Prostate gland (tissue), 2 donors: ENCODE measurements around the gene OSBP2. TPM values are rescaled to one million over a fixed set of nuclear protein-coding genes. Genes with fewer than 3 reads are reported as not detected.

Experiments
- DNase-seq: peaks from one replicate; pipeline ENCODE4 v3.0.0-alpha.2; 2019; ENCODE audit warnings: low spot score
- H3K27ac ChIP-seq, 2 donors: fragments of 200-600 bp; sonication (generic); 2 replicates each; pipeline ENCODE4 v1.5.1; 2017 to 2019
- H3K27me3 ChIP-seq: fragments of 200-600 bp; sonication (generic); replicated peaks from 2 replicates; pipeline ENCODE4 v1.5.1; 2019; ENCODE audit not compliant: insufficient read depth
- H3K36me3 ChIP-seq, 2 donors: fragments of 200-600 bp; sonication (generic); 1 replicate in 1 of 2; 2 replicates in 1 of 2; pipeline versions ENCODE4 v1.5.1 to v1.8.1; 2017 to 2019
- H3K4me1 ChIP-seq: fragments of 200-600 bp; sonication (generic); replicated peaks from 2 replicates; pipeline ENCODE4 v1.5.1; 2019
- H3K4me3 ChIP-seq, 2 donors: fragments of 200-600 bp; sonication (generic); 2 replicates each; pipeline ENCODE4 v1.5.1; 2017 to 2019
- H3K9me3 ChIP-seq: fragments of 200-600 bp; sonication (generic); 2 replicates; pipeline ENCODE4 v1.5.1; 2017
- CTCF ChIP-seq, 4 experiments: fragments of 200-600 bp in 2 of 4; fragments of 450-650 bp in 2 of 4; sonication (generic) in 2 of 4; IDR thresholded peaks; 1 replicate in 3 of 4; 2 replicates in 1 of 4; pipeline ENCODE4 v1.5.1; 2016 to 2019; ENCODE audit warnings: antibody characterized with exemption in 4 of 4, mild to moderate bottlenecking in 2 of 4, moderate library complexity in 2 of 4
- POLR2A ChIP-seq: fragments of 450-650 bp; IDR thresholded peaks from one replicate; pipeline ENCODE4 v1.6.1; 2016; ENCODE audit warnings: antibody characterized with exemption, mild to moderate bottlenecking
- POLR2AphosphoS5 ChIP-seq: sonication (generic); formaldehyde crosslinking; IDR thresholded peaks from one replicate; pipeline ENCODE4 v1.6.1; 2017; ENCODE audit warnings: antibody characterized with exemption
- WGBS: methylation state at CpG from one replicate; pipeline ENCODE4 v1.1.5; 2018; 5-methylcytosine and 5-hydroxymethylcytosine counted together
- intact Hi-C: fragments of 100-400 bp; cut with DNase I; formaldehyde crosslinking; loops from one replicate; pipeline ENCODE4 v1.14.2; 2022
- total RNA-seq, 2 donors: library from RNA; depleted of rRNA; stranded (reverse); fragments of >200 nt; gene quantifications; one replicate each; pipeline ENCODE4 v1.1.0, GENCODE V29; 2016

The OSBP2 gene
- total RNA-seq, 2 donors from 2014 or later, result 4.5 to 16.2 TPM

GRCh38 chr22:30870451-30871345 is 176.0 kb downstream of the OSBP2 start:
- intact Hi-C loops, result no loop called here
- H3K27me3 ChIP-seq, result no peaks in the 10 kb centered on the region
- no peak overlapping the region for H3K4me3 ChIP-seq
- TF ChIP-seq POLR2A, result no peak
- TF ChIP-seq CTCF (IDR thresholded peaks at IDR 0.05), result no peak
- no peak for TF ChIP-seq POLR2AphosphoS5
- no peak overlapping the region for H3K27ac ChIP-seq
- no peak for DNase-seq
- 89% methylated on average over 36 of the region's 36 CpGs for WGBS
- no peaks in the 10 kb centered on the region for H3K36me3 ChIP-seq
- no peaks in the 10 kb centered on the region for H3K4me1 ChIP-seq
- H3K9me3 ChIP-seq, result no peaks in the 10 kb centered on the region

- Histone ChIP-seq H3K36me3 (no peaks in the 10 kb centered on the region), H3K4me1 (no peaks in the 10 kb centered on the region), H3K9me3 (no peaks in the 10 kb centered on the region), H3K27ac (no peak overlapping the region), H3K27me3 (no peaks in the 10 kb centered on the region), H3K4me3 (no peak overlapping the region)
- no peak for DNase-seq
- TF ChIP-seq CTCF (IDR thresholded peaks at IDR 0.05) (no peak), POLR2A (no peak), POLR2AphosphoS5 (no peak)
- intact Hi-C loops, result no loop called here
- 78% methylated on average over 12 of the region's 13 CpGs for WGBS
Measured at GRCh38 chr22:30871391-30872284, 177.0 kb downstream of the OSBP2 start.

- H3K27ac ChIP-seq, result no peak overlapping the region
- TF ChIP-seq POLR2A (no peak), POLR2AphosphoS5 (no peak), CTCF (IDR thresholded peaks at IDR 0.05) (no peak)
- no peaks in the 10 kb centered on the region for H3K4me1 ChIP-seq
- H3K4me3 ChIP-seq, result no peak overlapping the region
- no peaks in the 10 kb centered on the region for H3K27me3 ChIP-seq
- no peak for DNase-seq
- intact Hi-C loops, result no loop called here
- H3K36me3 ChIP-seq, result no peaks in the 10 kb centered on the region
- H3K9me3 ChIP-seq, result no peaks in the 10 kb centered on the region
- WGBS, result 54% methylated on average over 16 of the region's 16 CpGs
Measured at GRCh38 chr22:30872285-30873041, 177.8 kb downstream of the OSBP2 start.

GRCh38 chr22:30873086-30873650 is 178.5 kb downstream of the OSBP2 start:
- no peaks in the 10 kb centered on the region for H3K27me3 ChIP-seq
- no peaks in the 10 kb centered on the region for H3K36me3 ChIP-seq
- DNase-seq, result no peak
- intact Hi-C loops, result no loop called here
- no peak overlapping the region for H3K27ac ChIP-seq
- WGBS, result 100% methylated on average over 9 of the region's 9 CpGs
- TF ChIP-seq CTCF (IDR thresholded peaks at IDR 0.05), result no peak
- no peak for TF ChIP-seq POLR2A
- no peak for TF ChIP-seq POLR2AphosphoS5
- H3K4me3 ChIP-seq, result no peak overlapping the region
- no peaks in the 10 kb centered on the region for H3K9me3 ChIP-seq
- H3K4me1 ChIP-seq, result no peaks in the 10 kb centered on the region
